CD4-positive, alpha-beta T cell treated with Interleukin-17A for 1 hour (primary cell): Measurements from ENCODE around the gene LPO.

ENCODE experiments used
- DNase-seq: peaks from one replicate; pipeline ENCODE4 v3.0.0-alpha.2; 2020

LPO gene

GRCh38 chr17:58306131-58306951, 68.0 kb downstream of the LPO start:
- no peak for DNase-seq

DNA sequence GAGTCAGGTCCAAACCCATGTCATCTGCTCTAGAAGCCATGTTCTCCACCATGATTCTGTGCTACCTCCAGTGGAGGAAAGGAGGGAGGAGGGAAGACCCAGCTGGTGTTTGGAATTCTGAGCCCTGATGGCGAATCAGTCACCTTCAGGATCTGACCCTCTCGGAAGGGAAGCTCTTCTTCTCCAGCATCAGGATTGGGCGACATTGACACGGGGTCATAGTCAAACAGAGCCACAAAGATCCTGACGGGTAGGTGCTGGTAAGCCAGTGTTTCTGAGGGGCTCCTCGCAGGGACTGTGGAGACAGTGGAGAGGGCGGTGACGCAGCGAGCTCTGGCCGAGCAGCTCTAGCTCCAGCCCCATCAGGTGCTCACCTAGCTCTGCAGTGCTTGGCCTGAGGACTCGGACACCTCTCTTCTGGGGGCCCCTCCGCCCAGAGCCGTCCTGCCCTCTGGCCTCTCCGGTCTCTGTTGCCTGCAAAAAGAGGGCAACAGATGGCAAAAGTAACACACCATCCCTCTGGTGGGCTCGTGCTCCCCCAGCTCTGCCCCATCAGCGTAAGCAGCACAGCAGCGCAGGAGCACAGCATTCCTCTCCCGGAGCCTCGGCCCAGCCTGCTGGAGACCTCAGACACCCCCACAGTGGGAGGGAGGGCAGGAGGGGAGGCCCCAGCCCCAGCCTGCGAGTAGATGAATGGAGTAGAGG, 69.2 kb downstream of the LPO start:
- no peak for DNase-seq

DNA sequence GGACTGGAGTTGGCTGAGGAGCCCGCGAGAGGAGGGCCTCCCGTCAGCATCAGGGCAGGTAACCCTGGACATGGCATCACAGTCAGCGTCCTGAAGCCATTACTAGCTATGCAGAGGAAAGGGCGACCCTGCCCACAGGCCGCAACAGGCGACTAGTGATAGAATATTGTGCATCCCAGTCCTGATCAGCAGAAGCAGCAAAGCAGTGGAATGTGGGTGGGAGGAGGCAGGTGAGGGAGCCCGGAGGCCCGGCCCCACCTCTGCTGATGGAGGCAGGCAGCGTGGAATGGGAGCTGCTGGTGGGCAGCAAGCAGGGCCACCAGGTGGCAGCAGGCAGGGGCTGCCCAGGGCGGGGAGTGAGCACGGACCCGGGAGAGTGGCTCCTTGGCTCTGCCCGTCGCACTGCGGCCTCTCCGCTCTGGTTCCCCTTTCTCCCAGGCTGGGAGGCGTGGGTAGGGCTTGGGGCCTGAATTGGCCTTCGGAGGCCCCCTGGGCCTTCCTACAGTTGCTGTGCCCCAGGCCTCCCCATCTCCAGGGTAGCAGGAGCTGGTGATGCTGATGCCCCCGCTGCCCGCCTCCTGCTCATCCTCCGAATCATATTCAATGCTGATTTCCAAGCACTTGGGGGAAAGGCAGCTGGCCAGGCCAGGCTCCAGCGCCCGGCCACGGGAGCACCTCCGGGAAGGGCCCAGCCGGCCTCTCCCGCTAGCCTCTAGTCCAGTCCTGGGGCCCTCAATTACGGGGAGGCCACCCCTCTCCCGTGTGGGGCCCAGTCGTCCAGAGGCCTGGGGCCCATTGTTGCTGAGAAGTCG, 70.0 kb downstream of the LPO start:
- no peak for DNase-seq

DNA sequence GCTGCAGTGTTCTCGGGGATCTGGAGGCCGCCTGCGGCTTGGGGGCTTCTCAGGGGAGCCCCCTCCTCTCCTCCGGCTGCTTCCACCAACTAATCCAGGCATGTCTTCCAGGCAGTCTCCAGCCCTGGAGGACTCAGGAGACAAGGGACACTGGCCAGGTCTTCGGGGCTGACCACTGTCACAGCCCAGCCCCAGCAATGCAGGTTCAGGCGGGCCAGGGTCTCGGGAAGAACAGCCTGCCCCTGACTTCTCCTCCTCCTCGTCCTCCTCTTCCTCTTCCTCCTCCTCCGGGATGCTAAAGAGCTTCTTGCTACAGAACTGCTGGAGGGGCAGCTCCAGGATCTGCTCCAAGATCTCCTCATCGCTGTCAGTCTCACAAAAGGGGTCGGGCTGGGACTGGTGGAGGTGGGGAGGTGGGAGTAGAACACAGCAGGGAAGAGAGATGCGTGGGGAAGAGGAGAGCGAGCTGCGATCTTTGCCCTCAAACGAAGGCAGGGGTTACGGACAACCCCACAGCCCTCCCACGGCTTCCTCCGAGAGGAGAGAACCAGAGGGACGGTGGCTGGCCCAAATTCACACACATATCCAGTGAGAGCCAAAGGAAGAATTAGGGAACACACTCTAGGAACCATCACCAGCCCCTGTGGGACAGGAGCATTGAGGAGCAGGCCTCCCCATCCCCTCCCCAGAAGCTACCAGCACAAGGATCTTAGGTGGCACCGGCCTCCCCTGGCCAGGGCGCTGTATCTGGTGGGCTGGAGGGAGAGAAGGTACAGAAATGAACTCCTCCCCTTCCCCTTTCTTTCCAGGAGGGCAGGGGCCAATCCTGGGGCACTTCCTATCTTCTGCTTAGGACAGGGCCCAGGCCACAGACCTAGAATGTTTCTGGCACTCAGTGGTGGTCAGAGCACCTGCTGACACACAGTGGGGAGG, 70.9 kb downstream of the LPO start:
- no peak for DNase-seq

DNA sequence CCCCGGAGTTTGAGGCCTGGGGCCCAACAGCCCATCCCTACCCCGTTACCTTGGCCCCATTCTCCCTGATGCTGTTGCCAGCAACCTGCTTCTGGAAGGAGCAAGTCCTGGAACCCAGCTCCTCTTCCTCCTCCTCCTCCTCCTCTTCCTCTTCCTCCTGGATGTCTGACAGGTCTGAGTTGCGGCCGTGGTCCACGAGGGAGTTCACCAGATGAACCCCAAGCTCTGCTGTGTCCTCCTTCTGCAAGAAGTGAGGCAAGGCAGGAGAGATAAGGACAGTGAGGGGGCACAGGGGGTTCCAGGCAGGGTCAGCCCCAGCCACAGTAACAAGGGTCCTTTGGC, 71.5 kb downstream of the LPO start:
- DNase-seq = no peak

GRCh38 chr17:58310511-58311428, 72.4 kb downstream of the LPO start:
- DNase-seq = no peak

DNA sequence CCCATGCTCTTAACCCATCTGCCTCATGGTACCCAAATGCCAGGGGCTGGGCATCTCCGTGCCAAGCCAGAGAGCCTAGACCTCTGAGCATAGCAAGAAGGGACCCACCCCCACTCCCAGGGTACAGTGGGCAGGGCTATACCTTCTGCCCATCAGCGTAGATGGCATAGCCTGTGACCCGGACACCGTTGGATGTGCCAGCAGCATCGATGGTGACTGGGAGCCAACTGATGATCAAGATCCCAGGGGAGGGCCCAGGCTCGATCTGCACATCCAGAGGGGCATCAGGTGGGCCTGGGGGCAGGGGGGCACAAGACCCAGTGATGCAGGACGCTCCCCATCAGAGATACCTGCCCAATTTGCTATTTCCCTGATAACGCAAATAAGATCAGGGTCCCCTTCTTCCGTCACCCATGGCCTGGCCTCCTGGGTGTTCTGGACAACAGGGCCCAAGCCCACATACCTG, 73.1 kb downstream of the LPO start:
- no peak for DNase-seq

DNA sequence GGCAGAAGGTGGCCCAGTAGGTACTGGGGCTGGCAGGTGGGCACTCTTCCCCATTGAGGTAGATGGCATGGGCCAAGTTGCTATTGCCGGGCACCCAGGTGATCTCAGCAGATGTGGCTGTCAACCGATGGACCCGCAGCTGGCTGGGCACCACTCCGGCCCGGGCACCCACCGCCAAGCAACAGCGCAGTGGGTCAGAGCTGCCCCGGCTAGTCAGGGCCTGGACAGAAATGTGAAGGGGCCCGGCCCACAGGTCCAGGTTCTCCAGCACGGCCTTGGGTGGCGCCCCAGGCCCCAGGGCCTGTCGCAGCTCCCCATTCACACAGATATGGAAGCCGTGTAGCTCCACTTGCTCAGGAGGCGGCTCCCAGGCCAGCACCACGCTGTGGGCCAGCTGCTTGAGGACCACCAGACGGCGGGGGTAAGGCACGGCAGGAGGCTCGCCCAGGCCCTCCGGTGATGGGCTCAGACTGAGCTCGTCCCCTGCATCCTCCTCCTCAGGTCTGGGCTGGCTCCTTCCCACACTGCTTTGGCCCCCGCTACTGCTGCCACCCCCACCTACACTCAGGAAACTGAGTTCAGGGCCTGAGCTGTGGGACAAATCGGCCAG, 73.7 kb downstream of the LPO start:
- DNase-seq = no peak

GRCh38 chr17:58312829-58313228, 74.4 kb downstream of the LPO start:
- DNase-seq = no peak

DNA sequence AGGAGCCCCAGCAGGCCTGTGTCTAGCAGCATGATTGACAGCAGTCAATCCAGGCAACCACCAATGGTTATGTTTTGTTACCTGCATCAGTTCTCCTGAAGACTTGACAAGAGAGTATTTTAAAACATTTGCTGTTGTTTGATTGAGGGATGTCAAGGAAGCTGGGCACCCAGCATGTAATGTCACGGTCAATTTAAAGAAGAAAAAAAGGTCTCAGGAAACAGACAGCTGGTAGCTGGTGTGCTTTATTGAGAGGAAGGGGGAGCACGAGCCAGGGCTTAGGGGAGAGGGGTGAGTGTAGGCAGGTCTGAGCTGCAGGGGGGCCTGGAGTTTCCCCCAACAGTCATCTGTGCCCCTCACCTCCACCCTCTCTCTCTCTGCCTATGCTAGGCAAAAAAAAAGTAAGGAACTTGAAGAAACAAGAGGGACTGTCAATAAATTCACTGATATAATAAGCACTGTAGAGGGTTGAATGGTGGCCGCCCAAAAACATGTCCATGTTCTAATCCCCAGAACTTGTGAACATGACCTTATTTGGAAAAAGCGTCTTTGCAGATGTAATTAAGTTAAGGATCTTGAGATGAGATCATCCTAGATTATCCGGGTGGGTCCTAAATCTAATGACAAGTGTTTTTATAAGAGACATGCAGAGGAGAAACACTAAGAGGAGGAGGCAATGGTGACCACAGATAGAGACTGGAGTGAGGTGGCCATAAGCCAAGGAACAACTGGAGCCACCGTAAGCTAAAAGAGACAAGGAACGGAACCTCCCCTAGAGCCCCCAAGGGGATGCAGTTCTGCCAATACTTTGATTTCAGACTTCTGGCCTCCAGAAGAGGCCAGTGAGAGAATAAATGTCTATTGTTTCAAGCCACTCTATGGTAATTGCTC, 75.7 kb downstream of the LPO start:
- DNase-seq = no peak

GRCh38 chr17:58314706-58315015, 76.3 kb downstream of the LPO start:
- DNase-seq = no peak

DNA sequence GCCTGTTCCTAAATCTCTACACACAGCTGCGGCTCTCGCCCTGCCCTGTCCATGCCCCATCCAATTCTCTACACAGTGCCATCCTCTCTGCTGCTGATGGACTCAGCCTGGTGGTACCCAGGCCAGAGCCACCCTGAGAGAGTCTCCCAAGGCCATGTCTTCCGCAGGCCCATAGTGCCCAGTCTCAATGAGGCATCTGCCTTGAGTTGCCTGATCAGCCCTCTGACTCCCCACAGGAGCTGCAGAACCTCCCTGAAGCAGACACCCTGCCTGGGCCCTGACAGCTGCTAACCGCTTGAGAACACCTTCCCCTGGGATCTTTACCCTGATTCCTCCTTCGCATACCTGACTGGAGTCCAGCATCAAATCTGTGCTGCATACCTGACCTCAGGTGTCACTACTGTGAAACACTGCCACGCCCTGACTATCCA, 76.9 kb downstream of the LPO start:
- no peak for DNase-seq

- DNase-seq = no peak
These were observed 77.4 kb downstream of the LPO start for GRCh38 chr17:58315750-58316149.

- no peak for DNase-seq
These were observed 78.0 kb downstream of the LPO start for GRCh38 chr17:58316260-58316960.

GRCh38 chr17:58317421-58318064, 79.2 kb downstream of the LPO start:
- DNase-seq = peak; percentile 89

GRCh38 chr17:58318065-58318481, 79.7 kb downstream of the LPO start:
- no peak for DNase-seq
